Measurements from ENCODE around the gene SGCA.

SGCA gene

DNA sequence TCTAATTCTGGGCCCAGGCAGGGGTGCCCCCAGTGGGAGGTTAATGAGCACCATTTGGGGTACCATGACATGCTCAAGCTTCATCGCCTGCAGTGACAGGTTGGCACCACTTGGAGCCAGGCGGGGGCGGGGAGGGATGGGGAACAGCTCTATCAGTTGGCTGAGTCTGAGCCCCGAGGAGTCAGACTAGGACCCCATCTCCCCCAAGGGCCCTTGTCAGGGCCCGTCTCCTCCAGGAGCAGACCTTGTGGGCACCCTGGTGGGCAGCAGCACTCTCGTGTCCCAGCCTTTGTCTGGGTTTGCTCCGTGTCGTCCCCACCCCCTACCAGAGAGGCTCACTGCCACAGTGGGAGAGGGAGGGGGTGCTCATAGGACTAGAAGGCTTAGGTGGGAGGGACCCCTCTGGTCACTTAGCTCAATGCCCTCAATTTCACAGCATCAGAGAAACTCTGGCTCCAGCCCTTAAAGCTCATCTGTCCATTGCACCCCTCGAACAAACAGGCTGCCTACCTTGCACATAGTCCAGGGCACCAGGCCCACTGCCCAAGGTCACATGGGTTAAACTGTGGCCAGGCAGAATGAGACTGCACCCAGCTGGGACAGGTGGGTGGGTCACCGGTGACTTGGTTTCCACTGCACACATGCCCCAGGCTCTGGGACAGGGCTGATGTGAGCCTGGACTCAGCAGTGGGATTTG is 19.4 kb upstream of the SGCA start:
- no peak for DNase-seq (ENCODE audit: low read depth)
- Histone ChIP-seq H3K9me3 (ENCODE audit: control insufficient read depth, low read length) (no peaks in the 10 kb centered on the region), H3K4me3 (ENCODE audit: low read length) (peak overlapping the region; percentile 87), H3K36me3 (ENCODE audit: control insufficient read depth, insufficient read depth, low read length, severe bottlenecking) (peaks cover 36% of the 10 kb centered on the region), H3K27me3 (replicated peaks; ENCODE audit: control insufficient read depth, insufficient read depth, low read length) (no peaks in the 10 kb centered on the region), H3K4me1 (ENCODE audit: control insufficient read depth, insufficient read depth, low read length) (peaks cover 43% of the 10 kb centered on the region), H3K9ac (ENCODE audit: low read length) (peak overlapping the region; percentile 81)

- no peak for DNase-seq (ENCODE audit: low read depth)
- no peaks in the 10 kb centered on the region for H3K27me3 ChIP-seq (replicated peaks; ENCODE audit: control insufficient read depth, insufficient read depth, low read length)
- peaks cover 47% of the 10 kb centered on the region for H3K4me1 ChIP-seq (ENCODE audit: control insufficient read depth, insufficient read depth, low read length)
- H3K9ac ChIP-seq (ENCODE audit: low read length) = peak overlapping the region; percentile 81
- peak overlapping the region; percentile 87 for H3K4me3 ChIP-seq (ENCODE audit: low read length)
- no peaks in the 10 kb centered on the region for H3K9me3 ChIP-seq (ENCODE audit: control insufficient read depth, low read length)
- H3K36me3 ChIP-seq (ENCODE audit: control insufficient read depth, insufficient read depth, low read length, severe bottlenecking) = peaks cover 29% of the 10 kb centered on the region
These were observed 18.7 kb upstream of the SGCA start for GRCh38 chr17:50146927-50147665.

DNA sequence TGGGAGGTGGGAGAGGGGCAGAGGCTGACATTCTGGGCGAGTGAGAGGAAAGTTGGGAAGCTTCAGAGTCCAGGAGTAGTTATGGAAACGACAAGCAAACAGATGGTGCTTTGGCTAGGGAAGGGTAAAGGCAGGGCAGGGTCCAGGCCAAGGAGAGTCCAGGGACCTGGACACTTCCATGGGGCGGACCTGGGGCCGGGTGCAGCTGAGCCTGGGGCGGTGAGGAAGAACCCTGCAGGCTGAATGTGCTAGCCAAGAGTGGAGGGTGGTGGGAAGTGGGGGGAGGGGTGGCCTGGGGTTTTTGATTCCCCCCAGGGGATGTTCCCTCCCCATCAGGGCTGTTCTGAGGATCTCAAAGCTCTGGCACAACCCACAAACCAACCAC is 18.0 kb upstream of the SGCA start:
- DNase-seq (ENCODE audit: low read depth) = peak; percentile 42

DNA sequence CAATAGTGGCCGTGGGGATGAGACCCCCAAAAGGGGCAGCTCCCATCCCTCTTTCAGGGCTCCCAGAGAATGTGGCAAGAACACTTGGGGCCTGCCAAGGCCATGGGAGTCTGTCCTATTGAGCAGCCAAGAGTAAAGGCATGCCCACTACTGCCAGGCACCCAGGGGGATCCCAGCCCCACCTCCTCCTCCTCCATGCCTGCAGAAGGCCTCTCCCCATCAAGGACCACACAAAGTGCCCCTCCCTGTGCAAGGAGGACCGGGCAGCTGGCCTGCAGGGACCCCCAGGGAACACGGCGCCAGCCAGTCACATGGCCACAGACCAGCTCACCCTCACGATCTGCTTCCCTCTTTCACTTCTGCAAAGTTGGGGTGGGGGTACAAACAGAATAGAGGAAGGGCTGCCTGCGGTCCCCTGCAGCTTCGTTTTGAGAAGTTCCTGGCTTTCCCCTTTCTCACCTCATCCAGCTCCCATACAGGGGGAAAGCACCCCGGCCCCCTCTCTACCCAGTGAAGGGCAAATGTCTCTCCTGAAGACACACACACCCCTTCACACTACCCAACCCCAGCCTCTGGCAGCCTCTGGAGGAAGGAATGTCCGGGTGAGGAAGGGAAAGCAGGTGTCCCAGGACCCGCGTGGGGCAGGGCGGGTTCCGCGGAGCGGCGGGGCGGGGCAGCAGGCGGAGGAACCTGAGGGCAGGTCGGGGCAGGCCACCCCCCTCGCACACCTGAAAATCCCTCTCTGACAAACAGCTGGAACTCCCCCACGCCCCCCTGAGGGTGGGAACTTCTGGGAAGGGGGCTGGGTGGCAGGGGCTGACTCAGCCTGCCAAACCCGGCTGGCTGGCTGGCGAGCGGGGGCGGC is 17.3 kb upstream of the SGCA start:
- H3K4me3 ChIP-seq (ENCODE audit: low read length) = peak overlapping the region; percentile 87
- H3K4me1 ChIP-seq (ENCODE audit: control insufficient read depth, insufficient read depth, low read length) = peaks cover 52% of the 10 kb centered on the region
- peaks cover 17% of the 10 kb centered on the region for H3K36me3 ChIP-seq (ENCODE audit: control insufficient read depth, insufficient read depth, low read length, severe bottlenecking)
- peak; percentile 56 for DNase-seq (ENCODE audit: low read depth)
- H3K9ac ChIP-seq (ENCODE audit: low read length) = peak overlapping the region; percentile 81
- no peaks in the 10 kb centered on the region for H3K27me3 ChIP-seq (replicated peaks; ENCODE audit: control insufficient read depth, insufficient read depth, low read length)
- H3K9me3 ChIP-seq (ENCODE audit: control insufficient read depth, low read length) = no peaks in the 10 kb centered on the region

More for the DNA sequence above, 18.0 kb upstream of the SGCA start:
- Histone ChIP-seq H3K27me3 (replicated peaks; ENCODE audit: control insufficient read depth, insufficient read depth, low read length) (no peaks in the 10 kb centered on the region), H3K4me1 (ENCODE audit: control insufficient read depth, insufficient read depth, low read length) (peaks cover 50% of the 10 kb centered on the region), H3K4me3 (ENCODE audit: low read length) (peak overlapping the region; percentile 87), H3K9me3 (ENCODE audit: control insufficient read depth, low read length) (no peaks in the 10 kb centered on the region), H3K36me3 (ENCODE audit: control insufficient read depth, insufficient read depth, low read length, severe bottlenecking) (peaks cover 22% of the 10 kb centered on the region), H3K9ac (ENCODE audit: low read length) (peak overlapping the region; percentile 81)

DNA sequence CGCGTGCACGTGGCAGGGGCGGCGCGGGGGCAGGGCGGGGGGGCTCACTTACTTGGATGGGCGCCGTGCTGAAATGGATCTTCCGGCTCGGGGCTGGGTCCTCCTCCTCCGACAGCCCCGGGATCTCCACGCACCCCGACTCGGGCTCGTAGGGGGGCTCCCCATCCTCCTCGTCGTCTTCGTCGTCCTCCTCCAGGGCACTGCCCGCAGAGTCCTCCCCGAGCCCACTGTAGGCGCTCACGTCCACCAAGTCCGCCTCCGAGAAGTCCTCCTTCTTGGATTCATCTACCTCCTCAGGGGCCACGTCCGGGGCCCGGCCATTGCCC is 16.8 kb upstream of the SGCA start:
- DNase-seq (ENCODE audit: low read depth) = no peak
- H3K4me1 ChIP-seq (ENCODE audit: control insufficient read depth, insufficient read depth, low read length) = peaks cover 58% of the 10 kb centered on the region
- peak overlapping the region; percentile 94 for H3K9ac ChIP-seq (ENCODE audit: low read length)
- H3K36me3 ChIP-seq (ENCODE audit: control insufficient read depth, insufficient read depth, low read length, severe bottlenecking) = peaks cover 11% of the 10 kb centered on the region
- no peaks in the 10 kb centered on the region for H3K9me3 ChIP-seq (ENCODE audit: control insufficient read depth, low read length)
- H3K4me3 ChIP-seq (ENCODE audit: low read length) = peak overlapping the region; percentile 87
- H3K27me3 ChIP-seq (replicated peaks; ENCODE audit: control insufficient read depth, insufficient read depth, low read length) = no peaks in the 10 kb centered on the region

DNA sequence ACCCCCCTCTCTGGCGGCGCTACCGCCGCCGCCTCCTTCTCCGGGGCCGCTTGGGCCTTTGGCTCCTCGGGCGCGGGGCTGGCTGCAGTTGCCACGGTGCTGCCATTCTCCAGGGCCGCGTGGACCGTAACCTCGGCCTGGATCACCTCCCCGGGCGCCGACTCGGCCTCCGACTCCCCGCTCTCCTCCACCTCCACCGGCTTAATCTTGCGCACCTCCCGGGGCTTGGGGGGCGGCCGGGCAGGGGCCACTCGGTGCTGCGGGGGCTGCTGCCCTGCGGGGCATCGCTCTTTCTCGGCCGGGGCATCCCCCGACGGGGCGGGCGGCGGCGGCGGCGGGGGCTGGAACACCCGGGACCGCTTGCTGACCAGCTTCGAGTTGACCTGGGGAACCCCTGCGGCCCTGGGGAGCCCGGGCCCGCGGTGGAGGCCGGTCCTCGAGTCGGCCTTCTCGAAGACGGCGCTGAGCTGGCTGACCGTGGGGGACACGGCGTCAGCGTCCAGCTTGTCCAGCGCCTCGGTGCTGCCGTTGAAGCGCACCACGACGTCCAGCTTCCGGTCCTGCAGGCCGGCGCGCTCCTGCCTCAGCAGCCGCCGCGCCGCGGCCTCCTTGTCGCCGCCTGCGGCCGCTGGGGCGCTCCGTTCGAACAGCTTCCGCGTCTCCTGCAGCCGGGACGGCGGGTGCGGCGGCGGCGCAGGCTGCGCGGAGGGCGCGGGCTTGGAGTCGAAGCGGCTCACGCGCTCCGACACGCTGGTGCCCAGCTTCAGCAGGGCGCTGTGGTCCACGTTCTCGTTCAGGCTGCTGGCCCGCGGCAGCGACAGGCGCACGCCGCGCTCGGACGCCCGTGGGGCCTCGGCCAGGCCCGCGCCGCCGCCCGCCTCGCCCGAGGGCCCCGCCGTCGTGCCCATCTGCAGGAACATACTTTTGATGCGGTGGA is 16.1 kb upstream of the SGCA start:
- Histone ChIP-seq H3K4me1 (ENCODE audit: control insufficient read depth, insufficient read depth, low read length) (peaks cover 61% of the 10 kb centered on the region), H3K4me3 (ENCODE audit: low read length) (peak overlapping the region; percentile 87), H3K9ac (ENCODE audit: low read length) (peak overlapping the region; percentile 94)

GRCh38 chr17:50150354-50151040 is 15.3 kb upstream of the SGCA start, which contains the start of gene PPP1R9B:
TSS of gene PPP1R9B (minus strand) at chr17:50150677. CDS start at chr17:50150513, 164 bp downstream.
- Histone ChIP-seq H3K9ac (ENCODE audit: low read length) (peak within 1 kb of the TSS; percentile 97), H3K4me3 (ENCODE audit: low read length) (peak within 1 kb of the TSS; percentile 89), H3K4me1 (ENCODE audit: control insufficient read depth, insufficient read depth, low read length) (peaks cover 60% of the 10 kb centered on the region), H3K36me3 (ENCODE audit: control insufficient read depth, insufficient read depth, low read length, severe bottlenecking) (no peaks in the 10 kb centered on the region), H3K9me3 (ENCODE audit: control insufficient read depth, low read length) (no peaks in the 10 kb centered on the region), H3K27me3 (replicated peaks; ENCODE audit: control insufficient read depth, insufficient read depth, low read length) (no peaks in the 10 kb centered on the region)
- DNase-seq (ENCODE audit: low read depth) = peak; percentile 43

More for the DNA sequence above, 16.1 kb upstream of the SGCA start:
- H3K36me3 ChIP-seq (ENCODE audit: control insufficient read depth, insufficient read depth, low read length, severe bottlenecking) = peaks cover 5% of the 10 kb centered on the region
- H3K27me3 ChIP-seq (replicated peaks; ENCODE audit: control insufficient read depth, insufficient read depth, low read length) = no peaks in the 10 kb centered on the region
- H3K9me3 ChIP-seq (ENCODE audit: control insufficient read depth, low read length) = no peaks in the 10 kb centered on the region
- peak; percentile 72 for DNase-seq (ENCODE audit: low read depth)

DNA sequence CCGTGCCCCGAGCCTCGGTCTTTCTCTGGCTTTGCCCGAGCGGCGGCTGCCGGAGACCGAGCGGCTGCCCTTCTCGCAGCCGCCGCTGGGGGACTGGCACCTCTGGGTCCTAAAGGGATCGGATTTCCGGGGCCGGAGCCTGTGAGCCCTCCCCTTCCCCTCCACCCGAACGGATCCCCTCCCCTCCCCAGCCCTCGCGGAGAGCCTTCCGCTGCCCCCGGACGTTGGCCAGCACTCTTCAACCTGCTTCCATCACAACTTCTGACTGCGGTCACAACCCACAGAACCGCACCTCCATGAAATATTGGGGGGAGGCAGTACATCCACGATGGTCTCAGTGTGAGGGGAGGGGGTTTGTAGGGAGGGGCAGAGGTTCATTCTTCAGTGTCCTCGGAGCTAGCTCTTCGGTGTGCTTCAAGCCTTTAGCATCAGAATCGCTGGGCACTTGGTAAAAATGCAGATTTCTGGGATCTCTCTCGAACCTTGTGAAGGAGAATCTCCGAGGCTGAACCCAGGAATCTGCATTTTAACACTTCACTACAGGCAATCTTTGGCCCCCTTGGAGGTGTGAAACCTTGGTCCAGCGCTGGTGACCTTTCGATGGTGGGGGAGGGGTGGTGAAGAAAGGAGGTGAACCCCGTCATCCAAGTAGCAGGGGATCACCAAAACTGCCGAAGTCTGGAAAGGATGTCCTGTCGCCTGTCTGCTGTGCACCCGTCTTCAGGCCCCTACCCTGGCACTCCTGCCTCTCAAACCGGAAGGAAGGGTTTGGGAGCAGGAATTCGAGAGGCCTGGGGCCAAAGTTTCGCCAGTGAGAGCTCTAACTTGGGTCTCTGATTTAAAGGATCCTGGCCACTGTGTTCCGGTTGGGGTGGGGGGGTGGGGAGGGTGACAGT is 14.5 kb upstream of the SGCA start:
- Histone ChIP-seq H3K4me3 (ENCODE audit: low read length) (peak overlapping the region; percentile 89), H3K4me1 (ENCODE audit: control insufficient read depth, insufficient read depth, low read length) (peaks cover 57% of the 10 kb centered on the region), H3K9me3 (ENCODE audit: control insufficient read depth, low read length) (no peaks in the 10 kb centered on the region), H3K9ac (ENCODE audit: low read length) (peak overlapping the region; percentile 97), H3K27me3 (replicated peaks; ENCODE audit: control insufficient read depth, insufficient read depth, low read length) (no peaks in the 10 kb centered on the region), H3K36me3 (ENCODE audit: control insufficient read depth, insufficient read depth, low read length, severe bottlenecking) (no peaks in the 10 kb centered on the region)
- peak; percentile 98 for DNase-seq (ENCODE audit: low read depth)

DNA sequence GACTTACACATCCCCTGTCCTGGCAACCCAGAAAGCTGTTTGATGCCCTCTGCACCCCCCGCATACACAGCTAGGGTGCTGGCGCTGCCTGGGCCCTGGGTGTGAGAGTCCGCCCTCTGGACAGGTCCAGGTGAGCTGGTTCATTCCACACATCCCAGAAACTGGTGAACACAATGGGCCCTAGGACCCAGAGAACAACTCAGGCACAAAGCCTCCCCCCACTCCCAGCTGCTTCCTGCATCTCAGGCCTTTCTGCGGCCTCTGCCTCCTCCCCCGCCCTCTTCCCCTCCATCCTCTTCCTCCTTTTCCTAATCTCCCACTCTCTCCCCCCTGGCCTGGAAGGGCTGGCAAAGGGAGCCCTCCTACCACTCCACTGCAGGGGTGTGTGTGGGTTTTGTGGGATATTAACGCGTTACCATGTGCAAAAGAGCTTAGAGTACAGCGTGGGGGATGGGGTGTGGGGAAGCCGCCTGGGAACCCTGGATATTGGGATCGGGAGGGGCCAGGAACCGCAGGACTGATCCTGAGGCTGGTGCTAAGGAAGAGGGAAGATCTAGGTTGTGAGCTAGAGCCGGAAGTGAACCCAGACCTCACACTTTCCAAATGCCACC is 13.8 kb upstream of the SGCA start:
- no peaks in the 10 kb centered on the region for H3K9me3 ChIP-seq (ENCODE audit: control insufficient read depth, low read length)
- peak overlapping the region; percentile 85 for H3K9ac ChIP-seq (ENCODE audit: low read length)
- H3K27me3 ChIP-seq (replicated peaks; ENCODE audit: control insufficient read depth, insufficient read depth, low read length) = no peaks in the 10 kb centered on the region
- no peaks in the 10 kb centered on the region for H3K36me3 ChIP-seq (ENCODE audit: control insufficient read depth, insufficient read depth, low read length, severe bottlenecking)
- H3K4me1 ChIP-seq (ENCODE audit: control insufficient read depth, insufficient read depth, low read length) = peaks cover 49% of the 10 kb centered on the region
- peak overlapping the region; percentile 89 for H3K4me3 ChIP-seq (ENCODE audit: low read length)
- peak; percentile 89 for DNase-seq (ENCODE audit: low read depth)
